PC-3 (cell line): ENCODE data around the gene STRN3.
"Not testable (repeated sequence)": the region's sequence is repeated elsewhere in the genome, so short reads cannot be mapped to it uniquely, and the experiment has no call there.

Source experiments
- CTCF ChIP-seq: fragments of 300-600 bp; sonication (generic); conservative IDR thresholded peaks from 2 replicates; pipeline ENCODE4 v1.5.1; 2017; ENCODE audit warnings: antibody characterized with exemption, low read depth, mild to moderate bottlenecking, low read length
- EZH2 ChIP-seq: fragments of 300-600 bp; sonication (generic); IDR thresholded peaks from one replicate; pipeline ENCODE4 v1.6.1; 2017; ENCODE audit warnings: antibody characterized with exemption, mild to moderate bottlenecking, low read length; ENCODE audit not compliant: unreplicated experiment
- EZH2phosphoT487 ChIP-seq: fragments of 300-600 bp; sonication (generic); IDR thresholded peaks from 2 replicates; pipeline ENCODE4 v1.6.1; 2018; ENCODE audit warnings: mild to moderate bottlenecking, antibody characterized with exemption, low read length, borderline replicate concordance

- not testable (repeated sequence) for TF ChIP-seq CTCF, EZH2, EZH2phosphoT487
Measured at GRCh38 chr14:31062908-31063307, 36.7 kb upstream of the STRN3 start.
